Measurements from ENCODE around the gene TRABD2A. TPM values are rescaled to one million over a fixed set of nuclear protein-coding genes. Genes with fewer than 3 reads are reported as not detected.

The TRABD2A gene
- total RNA-seq, 1 donor from 2014 or later, result 4.1 TPM

GRCh38 chr2:84850471-84850870 is 30.4 kb downstream of the TRABD2A start:
- DNase-seq (ENCODE audit: low spot score), result no peak

GRCh38 chr2:84849271-84849952 is 31.5 kb downstream of the TRABD2A start:
- DNase-seq (ENCODE audit: low spot score), result no peak

- no peak for DNase-seq (ENCODE audit: low spot score)
Measured at GRCh38 chr2:84847326-84848050, 33.4 kb downstream of the TRABD2A start.

- no peak for DNase-seq (ENCODE audit: low spot score)
Measured at GRCh38 chr2:84846741-84847142, 34.1 kb downstream of the TRABD2A start.

- no peak for DNase-seq (ENCODE audit: low spot score)
Measured at GRCh38 chr2:84846041-84846663, 34.7 kb downstream of the TRABD2A start.

GRCh38 chr2:84844141-84844540 is 36.7 kb downstream of the TRABD2A start:
- no peak for DNase-seq (ENCODE audit: low spot score)

GRCh38 chr2:84841577-84841976 is 39.3 kb downstream of the TRABD2A start:
- DNase-seq (ENCODE audit: low spot score), result no peak

GRCh38 chr2:84840306-84840705 is 40.6 kb downstream of the TRABD2A start:
- no peak for DNase-seq (ENCODE audit: low spot score)

- no peak for DNase-seq (ENCODE audit: low spot score)
Measured at GRCh38 chr2:84839851-84840250, 41.0 kb downstream of the TRABD2A start.

GRCh38 chr2:84838434-84839145 is 42.3 kb downstream of the TRABD2A start:
- DNase-seq (ENCODE audit: low spot score), result no peak

- DNase-seq (ENCODE audit: low spot score), result no peak
Measured at GRCh38 chr2:84836215-84836614, 44.7 kb downstream of the TRABD2A start.

GRCh38 chr2:84833481-84834150 is 47.3 kb downstream of the TRABD2A start:
- no peak for DNase-seq (ENCODE audit: low spot score)

- no peak for DNase-seq (ENCODE audit: low spot score)
Measured at GRCh38 chr2:84832772-84833461, 48.0 kb downstream of the TRABD2A start.

- DNase-seq (ENCODE audit: low spot score), result no peak
Measured at GRCh38 chr2:84830758-84831500, 50.0 kb downstream of the TRABD2A start.

- peak; percentile 65 for DNase-seq (ENCODE audit: low spot score)
Measured at GRCh38 chr2:84830095-84830494, 50.8 kb downstream of the TRABD2A start.

GRCh38 chr2:84829693-84830092 is 51.2 kb downstream of the TRABD2A start:
- no peak for DNase-seq (ENCODE audit: low spot score)

GRCh38 chr2:84827978-84828575 is 52.8 kb downstream of the TRABD2A start:
- no peak for DNase-seq (ENCODE audit: low spot score)

GRCh38 chr2:84823788-84824187 is 57.1 kb downstream of the TRABD2A start:
- DNase-seq (ENCODE audit: low spot score), result no peak

- DNase-seq (ENCODE audit: low spot score), result no peak
Measured at GRCh38 chr2:84823229-84823628, 57.7 kb downstream of the TRABD2A start.

GRCh38 chr2:84821806-84822205 is 59.1 kb downstream of the TRABD2A start:
- DNase-seq (ENCODE audit: low spot score), result no peak
